Thoracic aorta endothelial cell (primary cell): ENCODE results near the gene DYTN. TPM values are rescaled to one million over a fixed set of nuclear protein-coding genes. Genes with fewer than 3 reads are reported as not detected.

ENCODE experiments used
- small RNA-seq: library from RNA; depleted of rRNA; stranded (forward); fragments of <200 nt; gene quantifications from one replicate; pipeline ENCODE3, GENCODE V24; 2012
- total RNA-seq: library from RNA; depleted of rRNA; stranded (reverse); fragments of >200 nt; gene quantifications from 2 replicates; pipeline ENCODE4 v1.2.3, GENCODE V29; 2012

DYTN gene
- total RNA-seq, result not detected in 2 replicates

GRCh38 chr2:206718296-206718695 is at the start of gene DYTN:
TSS of gene DYTN (minus strand) at chr2:206718396. CDS start at chr2:206718279, 117 bp downstream.

DNA sequence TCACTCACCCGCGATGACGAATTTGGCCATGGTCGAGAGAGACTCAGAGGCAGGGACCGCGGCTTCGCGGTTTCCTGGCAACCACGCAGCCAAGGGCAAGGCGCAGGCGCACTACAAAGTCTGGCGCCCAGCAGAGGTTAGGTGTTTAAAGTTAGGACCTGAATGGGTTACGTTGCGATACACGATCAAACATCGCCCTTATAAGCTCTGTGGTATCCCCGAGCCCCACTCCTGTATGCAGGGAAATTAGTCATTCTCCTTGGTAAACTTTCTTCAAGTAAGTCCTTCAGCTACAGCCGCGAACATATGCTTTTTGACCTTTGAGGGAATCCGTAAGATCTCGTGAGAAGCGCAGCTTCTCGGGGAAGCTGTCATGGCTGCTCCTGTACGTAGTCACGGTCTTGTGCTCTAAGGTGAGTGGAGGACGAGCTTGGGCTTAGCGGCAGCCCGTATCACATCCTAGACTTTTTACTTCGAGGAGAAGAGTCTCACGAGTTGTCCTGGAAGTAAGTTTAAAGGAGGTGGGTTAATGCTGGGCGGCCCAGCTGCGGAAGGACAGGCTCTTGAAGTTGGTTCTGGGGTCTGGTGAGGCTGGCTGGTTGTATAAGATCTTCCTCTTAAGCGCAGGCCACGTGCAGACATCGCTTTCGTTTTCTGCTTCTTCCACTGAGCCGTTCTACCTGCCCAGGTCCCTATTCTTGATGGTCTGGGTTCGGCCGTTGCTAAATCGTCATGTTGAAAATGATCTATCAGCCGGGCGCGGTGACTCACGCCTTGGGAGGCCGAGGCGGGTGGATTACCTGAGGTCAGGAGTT is 47.3 kb upstream of the DYTN start, which contains the start of the genes FASTKD2 and MDH1B:
FASTKD2 (plus strand) TSS at position 365 of the 815 bp plus-strand sequence. CDS start 1,088 bp downstream, outside the sequence.
MDH1B (minus strand) TSS at position 87 of the 815 bp plus-strand sequence; CDS start at position 30, 57 bp downstream.

GRCh38 chr2:206642075-206643025 is 75.8 kb downstream of the DYTN start, which contains the start of gene FAM237A:
TSS of gene FAM237A (plus strand) at chr2:206642487. CDS start at chr2:206644237, 1,750 bp downstream.

Small RNA genes lying within 50 kb of the gene (small RNA-seq; reads per million reads assigned to genes)
- not detected for gene RF00019

Other genes starting within 250 kb of the DYTN start
- not detected in 2 replicates for gene FAM237A, start 75.9 kb downstream of the DYTN start, total RNA-seq
- gene MDH1B, start 46.9 kb upstream of the DYTN start, total RNA-seq, result 0.27 and 0.65 TPM in 2 replicates
- gene FASTKD2, start 47.2 kb upstream of the DYTN start, total RNA-seq, result 62.1 and 64.5 TPM in 2 replicates
- gene CPO, start 221.1 kb upstream of the DYTN start, total RNA-seq, result not detected in 2 replicates